ENCODE results near the gene ANKMY2.

The ANKMY2 gene

DNA sequence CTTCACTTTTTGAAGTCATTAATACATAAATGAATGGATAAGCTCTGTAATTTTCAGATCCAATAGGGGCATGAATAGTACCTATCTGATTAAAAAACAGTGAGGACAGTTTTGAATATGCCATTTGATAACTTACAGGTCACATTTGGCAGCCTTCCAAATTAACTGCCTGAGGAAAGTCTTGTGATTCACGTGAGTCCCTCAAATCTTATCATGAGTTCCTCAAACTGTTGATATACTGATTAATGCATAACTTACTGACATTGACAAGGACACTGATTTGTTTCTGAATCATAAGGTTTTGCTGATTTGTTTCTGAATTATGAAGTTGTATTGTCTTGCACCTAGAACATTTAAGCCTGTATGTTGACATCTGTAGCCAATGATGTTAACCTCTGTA, 55.1 kb downstream of the ANKMY2 start:
- no peaks in the 10 kb centered on the region for H3K79me2 ChIP-seq (ENCODE audit: insufficient read depth, low read length)
- no peak overlapping the region for H3K9ac ChIP-seq (ENCODE audit: low read depth, low read length, poor library complexity, severe bottlenecking)
- H3K4me1 ChIP-seq (ENCODE audit: insufficient read depth, low read length, poor library complexity, severe bottlenecking) = peaks cover 6% of the 10 kb centered on the region
- no peaks in the 10 kb centered on the region for H3K9me2 ChIP-seq (replicated peaks; ENCODE audit: low read depth, low read length)
- H3K4me2 ChIP-seq (ENCODE audit: low read depth, low read length, poor library complexity, severe bottlenecking) = no peak overlapping the region
- no peaks in the 10 kb centered on the region for H4K20me1 ChIP-seq (ENCODE audit: insufficient read depth, low read length, poor library complexity, severe bottlenecking)
- no peaks in the 10 kb centered on the region for H3K27me3 ChIP-seq (ENCODE audit: insufficient read depth, low read length, poor library complexity, severe bottlenecking)
- no peaks in the 10 kb centered on the region for H3K9me3 ChIP-seq (ENCODE audit: insufficient read depth, low read depth, low read length)
- H3F3A ChIP-seq (ENCODE audit: low read depth) = no peaks in the 10 kb centered on the region
- no peak overlapping the region for H3K4me3 ChIP-seq (ENCODE audit: low read length, poor library complexity, severe bottlenecking)
- no peak overlapping the region for H2AFZ ChIP-seq (ENCODE audit: low read length)
- TF ChIP-seq, protein P1, sequence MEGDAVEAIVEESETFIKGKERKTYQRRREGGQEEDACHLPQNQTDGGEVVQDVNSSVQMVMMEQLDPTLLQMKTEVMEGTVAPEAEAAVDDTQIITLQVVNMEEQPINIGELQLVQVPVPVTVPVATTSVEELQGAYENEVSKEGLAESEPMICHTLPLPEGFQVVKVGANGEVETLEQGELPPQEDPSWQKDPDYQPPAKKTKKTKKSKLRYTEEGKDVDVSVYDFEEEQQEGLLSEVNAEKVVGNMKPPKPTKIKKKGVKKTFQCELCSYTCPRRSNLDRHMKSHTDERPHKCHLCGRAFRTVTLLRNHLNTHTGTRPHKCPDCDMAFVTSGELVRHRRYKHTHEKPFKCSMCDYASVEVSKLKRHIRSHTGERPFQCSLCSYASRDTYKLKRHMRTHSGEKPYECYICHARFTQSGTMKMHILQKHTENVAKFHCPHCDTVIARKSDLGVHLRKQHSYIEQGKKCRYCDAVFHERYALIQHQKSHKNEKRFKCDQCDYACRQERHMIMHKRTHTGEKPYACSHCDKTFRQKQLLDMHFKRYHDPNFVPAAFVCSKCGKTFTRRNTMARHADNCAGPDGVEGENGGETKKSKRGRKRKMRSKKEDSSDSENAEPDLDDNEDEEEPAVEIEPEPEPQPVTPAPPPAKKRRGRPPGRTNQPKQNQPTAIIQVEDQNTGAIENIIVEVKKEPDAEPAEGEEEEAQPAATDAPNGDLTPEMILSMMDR (conservative IDR thresholded peaks at IDR 0.05; ENCODE audit: low read length) = no peak
- no peak for TF ChIP-seq EZH2phosphoT487 (IDR thresholded peaks at IDR 0.05; ENCODE audit: borderline replicate concordance)
- no peaks in the 10 kb centered on the region for H3K36me3 ChIP-seq (ENCODE audit: insufficient read depth, low read length)

DNA sequence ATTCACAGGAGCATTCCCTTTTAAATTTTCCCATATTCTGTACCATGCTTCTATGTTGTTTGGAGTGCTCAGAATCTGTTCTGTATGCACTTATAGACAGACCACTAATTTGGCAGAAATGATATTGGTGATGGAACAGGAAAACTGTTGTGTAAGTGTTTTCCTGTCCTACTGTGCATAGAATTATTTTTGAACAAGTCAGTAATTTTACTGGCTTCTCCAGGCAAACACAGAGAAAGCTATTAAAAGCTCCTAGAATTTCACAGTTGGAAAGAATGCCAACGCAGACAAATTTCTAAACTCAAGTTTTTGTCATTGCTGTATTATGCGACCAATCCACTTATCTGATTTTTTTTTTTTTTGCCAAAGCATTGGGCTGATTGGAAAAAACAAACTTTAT, 55.7 kb downstream of the ANKMY2 start:
- Histone ChIP-seq H3K9ac (ENCODE audit: low read depth, low read length, poor library complexity, severe bottlenecking) (no peak overlapping the region), H3K36me3 (ENCODE audit: insufficient read depth, low read length) (no peaks in the 10 kb centered on the region), H3K4me3 (ENCODE audit: low read length, poor library complexity, severe bottlenecking) (no peak overlapping the region), H2AFZ (ENCODE audit: low read length) (no peak overlapping the region), H3K9me2 (replicated peaks; ENCODE audit: low read depth, low read length) (no peaks in the 10 kb centered on the region), H3K79me2 (ENCODE audit: insufficient read depth, low read length) (no peaks in the 10 kb centered on the region), H3K4me2 (ENCODE audit: low read depth, low read length, poor library complexity, severe bottlenecking) (no peak overlapping the region), H4K20me1 (ENCODE audit: insufficient read depth, low read length, poor library complexity, severe bottlenecking) (no peaks in the 10 kb centered on the region), H3K9me3 (ENCODE audit: insufficient read depth, low read depth, low read length) (no peaks in the 10 kb centered on the region), H3K4me1 (ENCODE audit: insufficient read depth, low read length, poor library complexity, severe bottlenecking) (peaks cover 6% of the 10 kb centered on the region), H3F3A (ENCODE audit: low read depth) (no peaks in the 10 kb centered on the region), H3K27me3 (ENCODE audit: insufficient read depth, low read length, poor library complexity, severe bottlenecking) (no peaks in the 10 kb centered on the region)
- TF ChIP-seq EZH2phosphoT487 (IDR thresholded peaks at IDR 0.05; ENCODE audit: borderline replicate concordance) = no peak
- TF ChIP-seq, protein P1 (conservative IDR thresholded peaks at IDR 0.05; ENCODE audit: low read length) = no peak

DNA sequence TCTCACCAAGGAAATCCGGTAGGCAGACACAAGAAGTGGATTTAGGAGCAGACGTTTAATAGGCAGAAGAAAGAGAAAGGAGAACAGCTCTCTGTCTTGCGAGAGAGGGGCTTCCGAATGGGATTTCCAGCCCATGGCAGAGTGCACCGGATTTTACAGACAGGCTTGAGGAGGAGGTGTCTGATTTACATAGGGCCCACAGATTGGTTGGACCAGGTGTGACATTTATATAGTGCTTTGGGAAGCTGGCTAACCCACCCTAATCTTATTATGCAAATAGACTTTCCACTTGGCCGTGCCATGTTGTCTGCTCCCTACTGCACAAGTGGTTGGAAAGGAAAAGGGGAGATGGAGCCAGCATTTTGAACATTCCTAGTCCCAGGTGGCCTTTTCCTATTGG, 57.8 kb downstream of the ANKMY2 start:
- no peaks in the 10 kb centered on the region for H3K4me1 ChIP-seq (ENCODE audit: insufficient read depth, low read length, poor library complexity, severe bottlenecking)
- H3F3A ChIP-seq (ENCODE audit: low read depth) = no peaks in the 10 kb centered on the region
- no peak overlapping the region for H3K4me3 ChIP-seq (ENCODE audit: low read length, poor library complexity, severe bottlenecking)
- no peak overlapping the region for H3K9ac ChIP-seq (ENCODE audit: low read depth, low read length, poor library complexity, severe bottlenecking)
- no peak for TF ChIP-seq EZH2phosphoT487 (IDR thresholded peaks at IDR 0.05; ENCODE audit: borderline replicate concordance)
- TF ChIP-seq, protein P1 (conservative IDR thresholded peaks at IDR 0.05; ENCODE audit: low read length) = no peak
- H3K4me2 ChIP-seq (ENCODE audit: low read depth, low read length, poor library complexity, severe bottlenecking) = no peak overlapping the region
- no peaks in the 10 kb centered on the region for H4K20me1 ChIP-seq (ENCODE audit: insufficient read depth, low read length, poor library complexity, severe bottlenecking)
- no peaks in the 10 kb centered on the region for H3K36me3 ChIP-seq (ENCODE audit: insufficient read depth, low read length)
- no peaks in the 10 kb centered on the region for H3K9me3 ChIP-seq (ENCODE audit: insufficient read depth, low read depth, low read length)
- H3K79me2 ChIP-seq (ENCODE audit: insufficient read depth, low read length) = no peaks in the 10 kb centered on the region
- H3K9me2 ChIP-seq (replicated peaks; ENCODE audit: low read depth, low read length) = no peaks in the 10 kb centered on the region
- no peak overlapping the region for H2AFZ ChIP-seq (ENCODE audit: low read length)
- no peaks in the 10 kb centered on the region for H3K27me3 ChIP-seq (ENCODE audit: insufficient read depth, low read length, poor library complexity, severe bottlenecking)
